ENCODE measurements around the gene DISP3. TPM values are rescaled to one million over a fixed set of nuclear protein-coding genes. Genes with fewer than 3 reads are reported as not detected.

Gene DISP3
- polyA plus RNA-seq, 1 donor (not counting 4 experiments of a cell fraction or from before 2014, with no cell fraction given), result not detected

GRCh38 chr1:11466416-11466815 lies 12.5 kb upstream of the DISP3 start:
- H4K20me1 ChIP-seq (ENCODE audit: control insufficient read depth, extremely low read depth, insufficient read depth, low read length), result no peaks in the 10 kb centered on the region
- no peaks in the 10 kb centered on the region for H3K9me1 ChIP-seq (ENCODE audit: control insufficient read depth, extremely low read depth, insufficient read depth, low read length)
- no peak overlapping the region for H2AFZ ChIP-seq (ENCODE audit: control insufficient read depth, low read length)
- H3K36me3 ChIP-seq (ENCODE audit: control insufficient read depth in 2 of 2, extremely low read depth in 1 of 2, insufficient read depth in 2 of 2, low read length in 2 of 2), result no peaks in the 10 kb centered on the region
- H3K4me2 ChIP-seq (ENCODE audit: control insufficient read depth, extremely low read depth, insufficient read depth, low read depth, low read length), result no peak overlapping the region
- DNase-seq (ENCODE audit: low read depth, low spot score) (no peak), FAIRE-seq (no peak)
- H3K9ac ChIP-seq (ENCODE audit: control insufficient read depth, extremely low read depth, insufficient read depth, low read length), result no peak overlapping the region
- no peak overlapping the region for H3K27ac ChIP-seq (ENCODE audit: control insufficient read depth, insufficient read depth, low read length)
- dilution Hi-C loops (cut with MboI; ENCODE audit: extremely low pct_ligation_motif_present, low sequenced_read_pairs), result no loop called here
- no peaks in the 10 kb centered on the region for H3K79me2 ChIP-seq (ENCODE audit: control insufficient read depth, insufficient read depth, low read length)
- H3K4me1 ChIP-seq (ENCODE audit: control insufficient read depth, extremely low read depth, insufficient read depth, low read length), result no peaks in the 10 kb centered on the region
- peaks cover 3% of the 10 kb centered on the region for H3K27me3 ChIP-seq (ENCODE audit: control insufficient read depth, extremely low read depth, insufficient read depth, low read length)
- no peaks in the 10 kb centered on the region for H3K9me3 ChIP-seq (ENCODE audit: control insufficient read depth, low read depth, low read length)
- no peak overlapping the region for H3K4me3 ChIP-seq (ENCODE audit: control insufficient read depth in 2 of 3, extremely low read depth in 1 of 3, insufficient read depth in 2 of 3, low read depth in 1 of 3, low read length in 3 of 3)
- TF ChIP-seq EZH2 (IDR thresholded peaks at IDR 0.05; ENCODE audit: low read length), result no peak
- no peak for TF ChIP-seq CTCF (optimal IDR thresholded peaks at IDR 0.05 in 1 of 3, IDR thresholded peaks at IDR 0.05 in 1 of 3, conservative IDR thresholded peaks at IDR 0.05 in 1 of 3; ENCODE audit: extremely low read depth in 1 of 3, insufficient read depth in 2 of 3, low read length in 3 of 3)

GRCh38 chr1:11468878-11469277 lies 10.1 kb upstream of the DISP3 start:
- H3K9me1 ChIP-seq (ENCODE audit: control insufficient read depth, extremely low read depth, insufficient read depth, low read length), result no peaks in the 10 kb centered on the region
- dilution Hi-C loops (cut with MboI; ENCODE audit: extremely low pct_ligation_motif_present, low sequenced_read_pairs), result no loop called here
- no peak overlapping the region for H2AFZ ChIP-seq (ENCODE audit: control insufficient read depth, low read length)
- TF ChIP-seq CTCF (optimal IDR thresholded peaks at IDR 0.05 in 1 of 3, IDR thresholded peaks at IDR 0.05 in 1 of 3, conservative IDR thresholded peaks at IDR 0.05 in 1 of 3; ENCODE audit: extremely low read depth in 1 of 3, insufficient read depth in 2 of 3, low read length in 3 of 3), result no peak
- no peak for TF ChIP-seq EZH2 (IDR thresholded peaks at IDR 0.05; ENCODE audit: low read length)
- H3K9me3 ChIP-seq (ENCODE audit: control insufficient read depth, low read depth, low read length), result no peaks in the 10 kb centered on the region
- no peaks in the 10 kb centered on the region for H3K36me3 ChIP-seq (ENCODE audit: control insufficient read depth in 2 of 2, extremely low read depth in 1 of 2, insufficient read depth in 2 of 2, low read length in 2 of 2)
- H3K4me2 ChIP-seq (ENCODE audit: control insufficient read depth, extremely low read depth, insufficient read depth, low read depth, low read length), result no peak overlapping the region
- DNase-seq (ENCODE audit: low read depth, low spot score) (no peak), FAIRE-seq (no peak)
- no peaks in the 10 kb centered on the region for H3K79me2 ChIP-seq (ENCODE audit: control insufficient read depth, insufficient read depth, low read length)
- H4K20me1 ChIP-seq (ENCODE audit: control insufficient read depth, extremely low read depth, insufficient read depth, low read length), result no peaks in the 10 kb centered on the region
- H3K9ac ChIP-seq (ENCODE audit: control insufficient read depth, extremely low read depth, insufficient read depth, low read length), result no peak overlapping the region
- H3K4me1 ChIP-seq (ENCODE audit: control insufficient read depth, extremely low read depth, insufficient read depth, low read length), result no peaks in the 10 kb centered on the region
- no peak overlapping the region for H3K4me3 ChIP-seq (ENCODE audit: control insufficient read depth in 2 of 3, extremely low read depth in 1 of 3, insufficient read depth in 2 of 3, low read depth in 1 of 3, low read length in 3 of 3)
- no peaks in the 10 kb centered on the region for H3K27me3 ChIP-seq (ENCODE audit: control insufficient read depth, extremely low read depth, insufficient read depth, low read length)
- no peak overlapping the region for H3K27ac ChIP-seq (ENCODE audit: control insufficient read depth, insufficient read depth, low read length)
